ENCODE data around the gene PCDHGB4.
"Not testable (repeated sequence)": the region's sequence is repeated elsewhere in the genome, so short reads cannot be mapped to it uniquely, and the experiment has no call there.

PCDHGB4 gene

GRCh38 chr5:141432726-141433125 is 45.2 kb downstream of the PCDHGB4 start:
- DNase-seq, result not testable (repeated sequence)

- DNase-seq, result no peak
Measured at GRCh38 chr5:141434006-141434405, 46.5 kb downstream of the PCDHGB4 start.

GRCh38 chr5:141437221-141437620 is 49.7 kb downstream of the PCDHGB4 start:
- DNase-seq, result no peak

GRCh38 chr5:141439411-141440141 is 52.1 kb downstream of the PCDHGB4 start:
- DNase-seq, result no peak
